ENCODE measurements around the gene PRICKLE2. TPM values are rescaled to one million over a fixed set of nuclear protein-coding genes. Genes with fewer than 3 reads are reported as not detected.

The PRICKLE2 gene
- polyA plus RNA-seq, 3 donors: not detected

DNA sequence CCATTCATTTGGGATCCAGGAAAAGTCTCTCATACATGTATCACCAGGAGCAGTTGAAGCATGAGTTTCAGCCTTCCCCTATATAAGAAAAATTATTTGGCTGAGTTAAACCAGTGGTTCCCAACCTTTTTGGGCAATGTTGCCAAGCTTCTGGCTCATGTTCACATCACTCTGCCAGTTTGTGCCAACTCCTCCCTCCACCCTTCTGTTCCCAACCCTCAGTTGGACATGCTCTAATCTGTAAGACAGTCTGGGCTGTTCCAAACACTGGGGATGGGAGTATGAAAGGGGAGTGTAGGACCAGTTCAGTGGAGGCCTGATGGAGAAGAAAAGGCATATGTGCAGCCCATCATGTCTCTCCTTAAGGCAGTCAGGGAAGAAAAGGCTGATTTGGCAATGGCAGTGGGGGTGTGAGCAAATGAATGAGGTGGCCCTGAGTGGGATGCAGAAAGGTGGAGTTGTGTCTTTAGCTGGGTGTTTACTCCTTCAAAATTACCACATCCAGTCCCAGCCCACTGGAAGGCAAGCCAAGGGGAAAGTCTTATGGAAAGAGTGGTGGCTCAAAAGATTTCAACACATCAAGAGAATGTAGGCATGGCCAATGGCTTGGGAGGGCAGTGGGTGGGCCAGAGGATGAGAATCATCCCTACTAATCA, 32.0 kb upstream of the PRICKLE2 start:
- H3K36me3 Mint-ChIP-seq: no peaks in the 10 kb centered on the region

DNA sequence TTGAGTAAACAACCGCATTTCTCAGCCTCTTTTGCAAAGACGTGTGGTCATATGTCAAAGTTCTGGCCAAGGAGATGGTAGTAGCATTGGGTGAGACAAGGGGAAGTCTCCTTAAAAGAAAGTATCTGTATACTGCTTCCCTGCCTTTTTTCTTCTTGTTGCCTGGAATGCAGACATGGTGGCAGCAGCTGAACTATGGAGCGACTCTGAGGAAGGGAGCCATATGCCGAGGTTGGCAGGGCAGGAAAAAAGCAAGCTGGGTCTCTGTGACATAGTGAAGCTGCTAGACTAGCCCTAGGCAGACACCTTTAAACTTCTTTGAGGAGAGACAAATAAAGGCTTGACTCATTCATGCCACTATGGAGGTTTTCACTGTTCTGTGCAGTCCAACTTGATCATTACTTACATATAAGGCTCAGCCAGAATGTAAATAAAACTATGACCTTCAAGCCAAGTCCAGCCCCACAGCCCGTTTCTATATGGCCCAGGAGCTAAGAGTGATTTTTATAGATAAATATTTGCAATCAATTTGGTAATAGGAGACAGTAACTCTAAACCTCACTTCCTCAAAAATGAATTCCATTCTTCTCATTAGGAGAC, 30.6 kb upstream of the PRICKLE2 start:
- H4K20me1 ChIP-seq (ENCODE audit: insufficient read depth, low read length): no peaks in the 10 kb centered on the region
- H3K79me2 ChIP-seq (ENCODE audit: insufficient read depth, low read length): no peaks in the 10 kb centered on the region
- no peak overlapping the region for H3K4me3 ChIP-seq (replicated peaks in 1 of 3; ENCODE audit: low read depth in 2 of 3, low read length in 3 of 3)
- no peaks in the 10 kb centered on the region for H3K36me3 ChIP-seq (replicated peaks in 1 of 2; ENCODE audit: control insufficient read depth in 1 of 2, insufficient read depth in 2 of 2, low read length in 2 of 2)
- no peak overlapping the region for H3K4me3 Mint-ChIP-seq
- H3K27me3 ChIP-seq (ENCODE audit: control insufficient read depth in 2 of 2, insufficient read depth in 2 of 2, low read length in 2 of 2): peaks cover 0 to 2% of the 10 kb centered on the region in 2 donors
- peaks cover 0 to 3% (median 2%) of the 10 kb centered on the region in 3 donors for H3K27me3 Mint-ChIP-seq (ENCODE audit: low read depth in 3 of 3)
- H2AFZ ChIP-seq (ENCODE audit: insufficient read depth, low read depth, low read length, poor library complexity, severe bottlenecking): no peak overlapping the region
- DNase-seq: no peak
- TF ChIP-seq, protein P1, sequence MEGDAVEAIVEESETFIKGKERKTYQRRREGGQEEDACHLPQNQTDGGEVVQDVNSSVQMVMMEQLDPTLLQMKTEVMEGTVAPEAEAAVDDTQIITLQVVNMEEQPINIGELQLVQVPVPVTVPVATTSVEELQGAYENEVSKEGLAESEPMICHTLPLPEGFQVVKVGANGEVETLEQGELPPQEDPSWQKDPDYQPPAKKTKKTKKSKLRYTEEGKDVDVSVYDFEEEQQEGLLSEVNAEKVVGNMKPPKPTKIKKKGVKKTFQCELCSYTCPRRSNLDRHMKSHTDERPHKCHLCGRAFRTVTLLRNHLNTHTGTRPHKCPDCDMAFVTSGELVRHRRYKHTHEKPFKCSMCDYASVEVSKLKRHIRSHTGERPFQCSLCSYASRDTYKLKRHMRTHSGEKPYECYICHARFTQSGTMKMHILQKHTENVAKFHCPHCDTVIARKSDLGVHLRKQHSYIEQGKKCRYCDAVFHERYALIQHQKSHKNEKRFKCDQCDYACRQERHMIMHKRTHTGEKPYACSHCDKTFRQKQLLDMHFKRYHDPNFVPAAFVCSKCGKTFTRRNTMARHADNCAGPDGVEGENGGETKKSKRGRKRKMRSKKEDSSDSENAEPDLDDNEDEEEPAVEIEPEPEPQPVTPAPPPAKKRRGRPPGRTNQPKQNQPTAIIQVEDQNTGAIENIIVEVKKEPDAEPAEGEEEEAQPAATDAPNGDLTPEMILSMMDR (IDR thresholded peaks at IDR 0.05): no peak
- H3K27ac ChIP-seq (ENCODE audit: low read depth in 1 of 2, low read length in 2 of 2): no peak overlapping the region
- no peaks in the 10 kb centered on the region for H3K9me3 ChIP-seq (replicated peaks in 1 of 2; ENCODE audit: control insufficient read depth in 1 of 2, insufficient read depth in 1 of 2, low read length in 2 of 2)
- no peaks in the 10 kb centered on the region for H3K4me1 Mint-ChIP-seq
- H3K27ac Mint-ChIP-seq: no peak overlapping the region
- H3K9ac ChIP-seq (ENCODE audit: insufficient read depth, low read length, poor library complexity, severe bottlenecking): no peak overlapping the region
- no peaks in the 10 kb centered on the region for H3K4me1 ChIP-seq (ENCODE audit: control insufficient read depth in 1 of 2, insufficient read depth in 2 of 2, low read length in 2 of 2)
- H3K4me2 ChIP-seq (replicated peaks; ENCODE audit: extremely low read depth, low read length, poor library complexity, severe bottlenecking): no peak overlapping the region
- WGBS (ENCODE audit: insufficient coverage): no CpG with 5 or more reads among the region's 5 CpGs
- H3K9me3 Mint-ChIP-seq: peaks cover 0 to 9% (median 2%) of the 10 kb centered on the region in 7 donors
- H3K36me3 Mint-ChIP-seq: no peaks in the 10 kb centered on the region
- intact Hi-C loops (cut with micrococcal nuclease): no loop called here

More for the DNA sequence above, 32.0 kb upstream of the PRICKLE2 start:
- H2AFZ ChIP-seq (ENCODE audit: insufficient read depth, low read depth, low read length, poor library complexity, severe bottlenecking): no peak overlapping the region
- no peak overlapping the region for H3K27ac Mint-ChIP-seq
- H3K27ac ChIP-seq (ENCODE audit: low read depth in 1 of 2, low read length in 2 of 2): no peak overlapping the region
- TF ChIP-seq, protein P1 (IDR thresholded peaks at IDR 0.05): no peak
- peaks cover 0 to 6% (median 2%) of the 10 kb centered on the region in 7 donors for H3K9me3 Mint-ChIP-seq
- peaks cover 0 to 2% of the 10 kb centered on the region in 2 donors for H3K27me3 ChIP-seq (ENCODE audit: control insufficient read depth in 2 of 2, insufficient read depth in 2 of 2, low read length in 2 of 2)
- H3K27me3 Mint-ChIP-seq (ENCODE audit: low read depth in 3 of 3): peaks cover 0 to 2% (median 0%) of the 10 kb centered on the region in 3 donors
- intact Hi-C loops (cut with micrococcal nuclease): no loop called here
- H3K79me2 ChIP-seq (ENCODE audit: insufficient read depth, low read length): no peaks in the 10 kb centered on the region
- no peaks in the 10 kb centered on the region for H3K4me1 ChIP-seq (ENCODE audit: control insufficient read depth in 1 of 2, insufficient read depth in 2 of 2, low read length in 2 of 2)
- H3K4me1 Mint-ChIP-seq: no peaks in the 10 kb centered on the region
- no peaks in the 10 kb centered on the region for H4K20me1 ChIP-seq (ENCODE audit: insufficient read depth, low read length)
- no peak overlapping the region for H3K4me2 ChIP-seq (replicated peaks; ENCODE audit: extremely low read depth, low read length, poor library complexity, severe bottlenecking)
- DNase-seq: no peak
- H3K4me3 Mint-ChIP-seq: no peak overlapping the region
- H3K9ac ChIP-seq (ENCODE audit: insufficient read depth, low read length, poor library complexity, severe bottlenecking): no peak overlapping the region
- H3K9me3 ChIP-seq (replicated peaks in 1 of 2; ENCODE audit: control insufficient read depth in 1 of 2, insufficient read depth in 1 of 2, low read length in 2 of 2): no peaks in the 10 kb centered on the region
- no peaks in the 10 kb centered on the region for H3K36me3 ChIP-seq (replicated peaks in 1 of 2; ENCODE audit: control insufficient read depth in 1 of 2, insufficient read depth in 2 of 2, low read length in 2 of 2)
- H3K4me3 ChIP-seq (replicated peaks in 1 of 3; ENCODE audit: low read depth in 2 of 3, low read length in 3 of 3): no peak overlapping the region

Data from CD14-positive monocyte (primary cell).